HPDE6-E6E7 (cell line): Measurements from ENCODE around the gene PKM.

Experiments
- DNase-seq: peaks from one replicate; pipeline ENCODE4 v3.0.0; 2011; ENCODE audit warnings: missing footprints; ENCODE audit errors: extremely low spot score

PKM gene

GRCh38 chr15:72235298-72235697, 4.3 kb upstream of the PKM start:
- no peak for DNase-seq

GRCh38 chr15:72233769-72234168, 2.8 kb upstream of the PKM start:
- no peak for DNase-seq

GRCh38 chr15:72231833-72232478, 966 bp upstream of the PKM start:
- peak; percentile 83 for DNase-seq

- no peak for DNase-seq
Observed at GRCh38 chr15:72230197-72231065, 559 bp downstream of the PKM start.

- DNase-seq, result no peak
Observed at GRCh38 chr15:72229947-72230196, 1.1 kb downstream of the PKM start.

- DNase-seq, result no peak
Observed at GRCh38 chr15:72229076-72229946, 1.7 kb downstream of the PKM start.

GRCh38 chr15:72227720-72228119, 3.3 kb downstream of the PKM start:
- DNase-seq, result no peak

GRCh38 chr15:72227192-72227586, 3.8 kb downstream of the PKM start:
- DNase-seq, result peak; percentile 58

- no peak for DNase-seq
Observed at GRCh38 chr15:72223278-72223677, 7.7 kb downstream of the PKM start.

- peak; percentile 91 for DNase-seq
Observed at GRCh38 chr15:72222393-72222792, 8.6 kb downstream of the PKM start.

GRCh38 chr15:72220687-72221086, 10.3 kb downstream of the PKM start:
- DNase-seq, result no peak

- no peak for DNase-seq
Observed at GRCh38 chr15:72217216-72217615, 13.8 kb downstream of the PKM start.

GRCh38 chr15:72216079-72216478, 14.9 kb downstream of the PKM start:
- DNase-seq, result no peak

GRCh38 chr15:72207558-72208085, 23.4 kb downstream of the PKM start:
- no peak for DNase-seq

- no peak for DNase-seq
Observed at GRCh38 chr15:72206677-72207000, 24.4 kb downstream of the PKM start.

- DNase-seq, result no peak
Observed at GRCh38 chr15:72205896-72206676, 24.9 kb downstream of the PKM start.

GRCh38 chr15:72205273-72205672, 25.7 kb downstream of the PKM start:
- no peak for DNase-seq

- DNase-seq, result peak; percentile 86
Observed at GRCh38 chr15:72203507-72203837, 27.5 kb downstream of the PKM start.

GRCh38 chr15:72202801-72203506, 28.0 kb downstream of the PKM start:
- no peak for DNase-seq

GRCh38 chr15:72202302-72202701, 28.7 kb downstream of the PKM start:
- DNase-seq, result no peak

GRCh38 chr15:72201391-72201921, 29.5 kb downstream of the PKM start:
- no peak for DNase-seq
